MM.1S (cell line): Measurements from ENCODE around the gene REST.

Experiments used
- DNase-seq: peaks from one replicate; pipeline ENCODE4 v3.0.0-alpha.2; 2015
- H2AFZ ChIP-seq: fragments of 300-600 bp; sonication (generic); 2 replicates; pipeline ENCODE4 v1.6.0; 2016; ENCODE audit warnings: antibody characterized with exemption, low read length
- H3F3A ChIP-seq: fragments of 300-600 bp; sonication (generic); 2 replicates; pipeline ENCODE4 v1.6.1; 2016; ENCODE audit warnings: mild to moderate bottlenecking, antibody characterized with exemption, low read length, moderate library complexity, mixed read lengths; ENCODE audit not compliant: insufficient read depth
- H3K27ac ChIP-seq: fragments of 300-600 bp; sonication (generic); 2 replicates; pipeline ENCODE4 v1.5.1; 2016; ENCODE audit warnings: mild to moderate bottlenecking, low read length
- H3K27me3 ChIP-seq: fragments of 300-600 bp; sonication (generic); replicated peaks from 2 replicates; pipeline ENCODE4 v1.6.0; 2016; ENCODE audit warnings: low read length; ENCODE audit not compliant: insufficient read depth
- H3K36me3 ChIP-seq: fragments of 300-600 bp; sonication (generic); replicated peaks from 2 replicates; pipeline ENCODE4 v1.6.1; 2016; ENCODE audit warnings: mild to moderate bottlenecking, low read length, mixed read lengths; ENCODE audit not compliant: insufficient read depth
- H3K4me1 ChIP-seq: fragments of 300-600 bp; sonication (generic); 2 replicates; pipeline ENCODE4 v1.6.1; 2016; ENCODE audit warnings: low read length, mixed read lengths
- H3K4me2 ChIP-seq: fragments of 300-600 bp; sonication (generic); 2 replicates; pipeline ENCODE4 v1.6.0; 2016; ENCODE audit warnings: low read depth, low read length
- H3K4me3 ChIP-seq: fragments of 300-600 bp; sonication (generic); 2 replicates; pipeline ENCODE4 v1.5.1; 2016; ENCODE audit warnings: low read length, mixed read lengths
- H3K79me2 ChIP-seq: fragments of 300-600 bp; sonication (generic); 2 replicates; pipeline ENCODE4 v1.6.1; 2016; ENCODE audit warnings: mixed run types, low read length, mixed read lengths
- H3K9ac ChIP-seq: fragments of 300-600 bp; sonication (generic); 2 replicates; pipeline ENCODE4 v1.6.1; 2016; ENCODE audit warnings: low read length, mixed read lengths
- H3K9me2 ChIP-seq: fragments of 300-600 bp; sonication (generic); replicated peaks from 2 replicates; pipeline ENCODE4 v1.6.1; 2016; ENCODE audit warnings: mild to moderate bottlenecking, low read length, mixed read lengths; ENCODE audit not compliant: insufficient read depth
- H3K9me3 ChIP-seq: fragments of 300-600 bp; sonication (generic); replicated peaks from 2 replicates; pipeline ENCODE4 v1.6.1; 2016; ENCODE audit warnings: mild to moderate bottlenecking, low read length, mixed read lengths; ENCODE audit not compliant: insufficient read depth
- H4K20me1 ChIP-seq: fragments of 300-600 bp; sonication (generic); 2 replicates; pipeline ENCODE4 v1.6.1; 2016; ENCODE audit warnings: mild to moderate bottlenecking, low read length, moderate library complexity, mixed read lengths; ENCODE audit not compliant: insufficient read depth
- EZH2 ChIP-seq: fragments of 300-600 bp; sonication (generic); optimal IDR thresholded peaks from 2 replicates; pipeline ENCODE3; 2017; ENCODE audit warnings: low read depth, mild to moderate bottlenecking, antibody characterized with exemption, low read length, mixed read lengths
- EZH2phosphoT487 ChIP-seq: fragments of 300-600 bp; sonication (generic); IDR thresholded peaks from 2 replicates; pipeline ENCODE4 v1.6.1; 2018; ENCODE audit warnings: antibody characterized with exemption, low read length
- TF ChIP-seq, protein P1 (sequence below): fragments of 300-600 bp; sonication (generic); IDR thresholded peaks from 2 replicates; pipeline ENCODE4 v1.5.1; 2016; ENCODE audit warnings: antibody characterized with exemption, low read length, mixed read lengths

REST gene

DNA sequence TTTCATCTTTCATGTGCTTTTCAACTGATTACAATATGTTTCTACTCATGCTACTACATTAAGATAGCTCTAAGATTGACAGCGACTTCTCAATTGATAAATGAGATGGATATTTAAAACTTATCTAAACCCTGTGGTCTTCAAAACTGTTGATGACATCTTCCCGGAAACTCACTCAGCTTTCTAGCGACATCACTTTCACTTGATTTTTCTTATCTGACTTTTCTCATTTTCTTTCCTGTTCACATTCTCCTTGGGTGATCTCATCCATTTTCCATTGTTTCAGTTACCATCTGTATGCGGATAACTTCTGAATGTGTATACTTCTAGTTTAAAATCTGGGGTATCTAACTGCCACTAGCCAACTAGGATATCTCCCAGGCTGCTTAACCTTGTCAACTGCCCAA is 74.1 kb downstream of the REST start:
- DNase-seq = no peak
- H3K9me3 ChIP-seq = no peaks in the 10 kb centered on the region
- H3K9ac ChIP-seq = 0 out of 2 replicates have a peak overlapping the region, but pooled peaks have one; percentile 27
- H3K36me3 ChIP-seq = peaks cover 14% of the 10 kb centered on the region
- H3K27me3 ChIP-seq = no peaks in the 10 kb centered on the region
- no peak overlapping the region for H2AFZ ChIP-seq
- peak overlapping the region; percentile 48 for H3K4me2 ChIP-seq
- H3F3A ChIP-seq = peaks cover 13% of the 10 kb centered on the region
- TF ChIP-seq EZH2 (no peak), EZH2phosphoT487 (no peak)
- TF ChIP-seq, protein P1, sequence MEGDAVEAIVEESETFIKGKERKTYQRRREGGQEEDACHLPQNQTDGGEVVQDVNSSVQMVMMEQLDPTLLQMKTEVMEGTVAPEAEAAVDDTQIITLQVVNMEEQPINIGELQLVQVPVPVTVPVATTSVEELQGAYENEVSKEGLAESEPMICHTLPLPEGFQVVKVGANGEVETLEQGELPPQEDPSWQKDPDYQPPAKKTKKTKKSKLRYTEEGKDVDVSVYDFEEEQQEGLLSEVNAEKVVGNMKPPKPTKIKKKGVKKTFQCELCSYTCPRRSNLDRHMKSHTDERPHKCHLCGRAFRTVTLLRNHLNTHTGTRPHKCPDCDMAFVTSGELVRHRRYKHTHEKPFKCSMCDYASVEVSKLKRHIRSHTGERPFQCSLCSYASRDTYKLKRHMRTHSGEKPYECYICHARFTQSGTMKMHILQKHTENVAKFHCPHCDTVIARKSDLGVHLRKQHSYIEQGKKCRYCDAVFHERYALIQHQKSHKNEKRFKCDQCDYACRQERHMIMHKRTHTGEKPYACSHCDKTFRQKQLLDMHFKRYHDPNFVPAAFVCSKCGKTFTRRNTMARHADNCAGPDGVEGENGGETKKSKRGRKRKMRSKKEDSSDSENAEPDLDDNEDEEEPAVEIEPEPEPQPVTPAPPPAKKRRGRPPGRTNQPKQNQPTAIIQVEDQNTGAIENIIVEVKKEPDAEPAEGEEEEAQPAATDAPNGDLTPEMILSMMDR = no peak
- no peak overlapping the region for H3K4me3 ChIP-seq
- H3K27ac ChIP-seq = peak overlapping the region; percentile 58; the same call in 1 of the 2 replicates
- H3K9me2 ChIP-seq = no peaks in the 10 kb centered on the region
- peaks cover 27% of the 10 kb centered on the region for H3K4me1 ChIP-seq
- H4K20me1 ChIP-seq = peaks cover 25% of the 10 kb centered on the region; the same call in 1 of the 2 replicates
- H3K79me2 ChIP-seq = peaks cover 86% of the 10 kb centered on the region

DNA sequence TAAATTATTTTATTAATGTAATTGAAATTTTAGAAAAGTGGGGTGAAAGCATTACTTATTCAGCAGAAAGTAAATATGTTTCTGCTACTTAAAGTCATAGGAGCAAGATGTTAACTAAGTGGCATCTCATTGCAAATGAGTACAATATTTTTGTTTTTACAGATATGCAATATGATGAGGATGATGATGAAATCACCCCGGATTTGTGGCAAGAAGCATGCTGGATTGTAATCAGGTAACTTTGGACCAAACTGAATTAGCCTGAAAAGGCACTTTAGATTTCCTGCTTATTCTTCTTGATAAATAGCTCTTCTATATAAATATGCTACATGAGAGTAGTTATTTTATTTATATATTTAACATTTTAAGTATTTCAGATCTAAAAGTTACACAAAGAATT is 78.5 kb downstream of the REST start:
- Histone ChIP-seq H3K27me3 (no peaks in the 10 kb centered on the region), H3K9me2 (no peaks in the 10 kb centered on the region), H3K4me3 (no peak overlapping the region), H3K36me3 (peaks cover 44% of the 10 kb centered on the region), H3K79me2 (peaks cover 98% of the 10 kb centered on the region), H3K9me3 (no peaks in the 10 kb centered on the region), H4K20me1 (peaks cover 24% of the 10 kb centered on the region), H3K9ac (no peak overlapping the region), H3K4me1 (peaks cover 18% of the 10 kb centered on the region), H3F3A (no peaks in the 10 kb centered on the region), H3K4me2 (no peak overlapping the region), H2AFZ (no peak overlapping the region), H3K27ac (no peak overlapping the region)
- TF ChIP-seq EZH2 = no peak
- TF ChIP-seq, protein P1 = no peak
- no peak for TF ChIP-seq EZH2phosphoT487
- DNase-seq = no peak

DNA sequence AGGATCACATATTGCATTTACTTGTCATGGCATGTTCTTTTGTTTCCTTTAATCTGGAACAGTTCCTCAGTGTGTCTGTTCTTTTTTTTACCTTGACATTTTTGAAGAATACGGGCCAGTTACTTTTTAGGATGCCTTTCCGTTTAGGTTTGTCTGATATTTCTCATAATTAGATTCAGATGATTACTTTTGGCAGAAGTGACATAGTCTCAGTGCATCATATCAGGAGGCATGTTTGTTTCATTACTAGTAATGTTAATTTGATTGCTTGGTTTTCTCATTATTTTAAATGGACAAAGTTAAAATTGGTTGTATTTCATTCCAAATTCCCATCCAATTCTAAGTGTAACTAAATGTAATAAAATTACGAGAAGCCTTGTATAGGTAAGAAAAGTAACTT is 79.3 kb downstream of the REST start:
- H3K9me2 ChIP-seq = no peaks in the 10 kb centered on the region
- DNase-seq = no peak
- peaks cover 17% of the 10 kb centered on the region for H4K20me1 ChIP-seq
- peaks cover 49% of the 10 kb centered on the region for H3K36me3 ChIP-seq
- H3K9me3 ChIP-seq = no peaks in the 10 kb centered on the region
- H3K4me2 ChIP-seq = no peak overlapping the region
- H3K79me2 ChIP-seq = peaks cover 98% of the 10 kb centered on the region
- no peak overlapping the region for H3K27ac ChIP-seq
- peaks cover 10% of the 10 kb centered on the region for H3K4me1 ChIP-seq
- H3K4me3 ChIP-seq = no peak overlapping the region
- TF ChIP-seq, protein P1 = no peak
- TF ChIP-seq EZH2 = no peak
- TF ChIP-seq EZH2phosphoT487 = no peak
- no peaks in the 10 kb centered on the region for H3K27me3 ChIP-seq
- no peak overlapping the region for H2AFZ ChIP-seq
- no peak overlapping the region for H3K9ac ChIP-seq
- no peaks in the 10 kb centered on the region for H3F3A ChIP-seq
